SK-N-SH (cell line): Measurements from ENCODE around the gene DIAPH2. TPM values are rescaled to one million over a fixed set of nuclear protein-coding genes. Genes with fewer than 3 reads are reported as not detected.

ENCODE experiments used
- CTCF ChIA-PET: fragments of 300-600, 350-600 bp; formaldehyde crosslinking; extraction: SDS; loops from one replicate; lab custom pipeline; 2021; lab: Yijun Ruan, JAX
- POLR2A ChIA-PET: fragments of 350-600 bp; sonication (Branson Sonifier 250); formaldehyde crosslinking; extraction: SDS; loops from one replicate; lab custom pipeline; 2020; ENCODE audit warnings: antibody characterized with exemption, inconsistent platforms; lab: Yijun Ruan, JAX
- DNase-seq: peaks from one replicate; pipeline ENCODE4 v3.0.0; 2012
- H2AFZ ChIP-seq: fragments of 200-600 bp; sonication (generic); 2 replicates; pipeline ENCODE4 v1.8.1; 2016; ENCODE audit warnings: antibody characterized with exemption, mild to moderate bottlenecking, low read depth
- H3F3A ChIP-seq: fragments of 200-600 bp; sonication (generic); replicated peaks from 2 replicates; pipeline ENCODE3; 2016; ENCODE audit warnings: antibody characterized with exemption, mild to moderate bottlenecking; ENCODE audit not compliant: insufficient read depth
- H3K27ac ChIP-seq, 2 experiments: fragments of 200-500 bp in 1 of 2; fragments of 200-600 bp in 1 of 2; sonication (Bioruptor generic) in 1 of 2; sonication (generic), shearing (Covaris generic) in 1 of 2; 2 replicates each; pipeline versions ENCODE4 v1.5.1 to v1.6.1; 2014 to 2016; ENCODE audit warnings: low read depth in 2 of 2, inconsistent platforms in 1 of 2, low read length in 1 of 2, mild to moderate bottlenecking in 1 of 2, mixed read lengths in 1 of 2
- H3K27me3 ChIP-seq: fragments of 200-600 bp; sonication (generic), shearing (Covaris generic); 2 replicates; pipeline ENCODE4 v1.6.1; 2016; ENCODE audit warnings: mixed run types; ENCODE audit not compliant: insufficient read depth
- H3K36me3 ChIP-seq, 2 experiments: fragments of 200-500 bp in 1 of 2; fragments of 200-600 bp in 1 of 2; sonication (Bioruptor generic) in 1 of 2; sonication (generic) in 1 of 2; replicated peaks in 1 of 2; 2 replicates each; pipeline versions ENCODE3 to v1.5.1; 2014 to 2016; ENCODE audit warnings: low read length in 1 of 2, mild to moderate bottlenecking in 1 of 2; ENCODE audit not compliant: insufficient read depth in 2 of 2, control insufficient read depth in 1 of 2
- H3K4me1 ChIP-seq, 2 experiments: fragments of 200-500 bp in 1 of 2; fragments of 200-600 bp in 1 of 2; sonication (Bioruptor generic) in 1 of 2; sonication (generic), shearing (Covaris generic) in 1 of 2; 2 replicates each; pipeline versions ENCODE4 v1.5.1 to v1.6.1; 2014 to 2016; ENCODE audit warnings: low read depth in 1 of 2, low read length in 1 of 2, mixed run types in 1 of 2; ENCODE audit not compliant: insufficient read depth in 2 of 2, control insufficient read depth in 1 of 2
- H3K4me2 ChIP-seq: fragments of 200-600 bp; sonication (generic), shearing (Covaris generic); 2 replicates; pipeline ENCODE4 v1.6.1; 2017; ENCODE audit warnings: mixed run types
- H3K4me3 ChIP-seq, 2 experiments: fragments of 200-500 bp in 1 of 2; fragments of 200-600 bp in 1 of 2; sonication (Bioruptor generic) in 1 of 2; sonication (generic), shearing (Covaris generic) in 1 of 2; 2 replicates each; pipeline versions ENCODE4 v1.5.1 to v1.8.1; 2014 to 2016; ENCODE audit warnings: low read depth in 2 of 2, inconsistent platforms in 1 of 2, low read length in 1 of 2, mild to moderate bottlenecking in 1 of 2, mixed read lengths in 1 of 2, moderate library complexity in 1 of 2
- H3K79me2 ChIP-seq: fragments of 200-600 bp; sonication (generic); 2 replicates; pipeline ENCODE4 v1.8.1; 2017; ENCODE audit warnings: mild to moderate bottlenecking; ENCODE audit not compliant: insufficient read depth
- H3K9ac ChIP-seq: fragments of 200-600 bp; sonication (generic); 2 replicates; pipeline ENCODE4 v1.6.1; 2017; ENCODE audit warnings: mixed run types
- H3K9me2 ChIP-seq: fragments of 200-600 bp; sonication (generic); 2 replicates; pipeline ENCODE4 v1.6.1; 2017; ENCODE audit warnings: mixed run types
- H3K9me3 ChIP-seq: fragments of 200-600 bp; sonication (generic); 2 replicates; pipeline ENCODE4 v1.6.1; 2017; ENCODE audit warnings: mixed run types, mild to moderate bottlenecking, moderate library complexity
- H4K20me1 ChIP-seq: fragments of 200-600 bp; sonication (generic); 2 replicates; pipeline ENCODE4 v1.6.1; 2017; ENCODE audit warnings: mild to moderate bottlenecking, mixed run types; ENCODE audit not compliant: insufficient read depth
- CHD2 ChIP-seq: fragments of 150-350 bp; IDR thresholded peaks from 2 replicates; pipeline ENCODE4 v1.6.1; 2018; ENCODE audit warnings: low read length; ENCODE audit not compliant: partially characterized antibody
- ELF1 ChIP-seq: IDR thresholded peaks from 2 replicates; pipeline ENCODE4 v1.4.0; 2012
- EZH2phosphoT487 ChIP-seq: fragments of 200-600 bp; sonication (generic); IDR thresholded peaks from 2 replicates; pipeline ENCODE4 v1.6.1; 2017; ENCODE audit warnings: low read depth, mixed run types, mild to moderate bottlenecking, antibody characterized with exemption, moderate library complexity, borderline replicate concordance
- FOSL2 ChIP-seq: IDR thresholded peaks from 2 replicates; pipeline ENCODE4 v1.4.0; 2012; ENCODE audit warnings: low read depth, mild to moderate bottlenecking, moderate library complexity, borderline replicate concordance
- FOXJ3 ChIP-seq: sonication (generic); formaldehyde crosslinking; IDR thresholded peaks from 2 replicates; pipeline ENCODE4 v1.5.1; 2020; ENCODE audit warnings: mild to moderate bottlenecking, missing genetic modification reagents
- GABPA ChIP-seq: IDR thresholded peaks from 2 replicates; pipeline ENCODE4 v1.4.0; 2012; ENCODE audit warnings: low read depth, mild to moderate bottlenecking
- GATA2 ChIP-seq: sonication (generic); formaldehyde crosslinking; IDR thresholded peaks from 2 replicates; pipeline ENCODE4 v1.5.0; 2020; ENCODE audit warnings: mild to moderate bottlenecking, missing genetic modification reagents
- JUND ChIP-seq: IDR thresholded peaks from 2 replicates; pipeline ENCODE4 v1.4.0; 2012
- MXI1 ChIP-seq: IDR thresholded peaks from 2 replicates; pipeline ENCODE4 v1.6.1; 2012; ENCODE audit warnings: mild to moderate bottlenecking, low read depth, low read length, improper control_type of control experiment
- NRF1 ChIP-seq: IDR thresholded peaks from 2 replicates; pipeline ENCODE4 v1.6.1; 2012; ENCODE audit warnings: low read depth, mild to moderate bottlenecking, low read length
- POLR2AphosphoS5 ChIP-seq: IDR thresholded peaks from 2 replicates; pipeline ENCODE4 v1.6.1; 2012; ENCODE audit warnings: low read depth, low read length
- REST ChIP-seq: IDR thresholded peaks from 2 replicates; pipeline ENCODE4 v1.6.1; 2012; ENCODE audit warnings: mild to moderate bottlenecking, low read depth, low read length, moderate library complexity
- RXRA ChIP-seq: IDR thresholded peaks from 2 replicates; pipeline ENCODE4 v1.4.0; 2012; ENCODE audit warnings: low read depth, mild to moderate bottlenecking, borderline replicate concordance
- SIN3A ChIP-seq: IDR thresholded peaks from 2 replicates; pipeline ENCODE4 v1.6.1; 2012; ENCODE audit warnings: low read depth, mild to moderate bottlenecking, low read length, moderate library complexity, borderline replicate concordance
- SMC3 ChIP-seq: IDR thresholded peaks from 2 replicates; pipeline ENCODE4 v1.6.1; 2012; ENCODE audit warnings: low read depth, low read length, improper control_type of control experiment
- TAF1 ChIP-seq: IDR thresholded peaks from 2 replicates; pipeline ENCODE4 v1.6.1; 2012; ENCODE audit warnings: low read depth, mild to moderate bottlenecking, low read length, moderate library complexity, borderline replicate concordance
- TCF12 ChIP-seq: IDR thresholded peaks from 2 replicates; pipeline ENCODE4 v1.4.0; 2012
- USF1 ChIP-seq: IDR thresholded peaks from 2 replicates; pipeline ENCODE4 v1.4.0; 2012; ENCODE audit warnings: low read depth, borderline replicate concordance
- USF2 ChIP-seq: fragments of 150-350 bp; IDR thresholded peaks from 2 replicates; pipeline ENCODE4 v1.6.1; 2017; ENCODE audit warnings: antibody characterized with exemption, low read length, low read depth, borderline replicate concordance
- YY1 ChIP-seq: IDR thresholded peaks from 2 replicates; pipeline ENCODE4 v1.4.0; 2012; ENCODE audit warnings: low read depth, mild to moderate bottlenecking
- ZBTB33 ChIP-seq: IDR thresholded peaks from 2 replicates; pipeline ENCODE4 v1.4.0; 2012; ENCODE audit warnings: low read depth, borderline replicate concordance
- WGBS: methylation state at CpG from one replicate; pipeline ENCODE4 v1.1.6; 2017; ENCODE audit warnings: low lambda C conversion rate; 5-methylcytosine and 5-hydroxymethylcytosine counted together
- polyA plus RNA-seq, 3 experiments: library from polyadenylated mRNA; depleted of rRNA; stranded (reverse); fragments of >200 nt; gene quantifications; 2 replicates each; pipeline ENCODE4 v1.2.3, GENCODE V29; 2012

The DIAPH2 gene
- polyA plus RNA-seq, 1 of the 3 experiments (the other 2 are of a cell fraction) = 1.1 TPM

GRCh38 chrX:96655947-96656623 lies 28.6 kb upstream of the DIAPH2 start:
- ChIA-PET CTCF (interaction anchor here (0.6 to 1.4 kb wide), 3 partner anchors 13 to 95 kb away, joined by 3 read pairs; no protein-coding TSS in a partner anchor), POLR2A (no interaction called here)
- DNase-seq = no peak
- WGBS = 31% methylated on average over 12 of the region's 20 CpGs
- H4K20me1 ChIP-seq = no peaks in the 10 kb centered on the region
- TF ChIP-seq USF2 = no peak
- no peak for TF ChIP-seq MXI1
- TF ChIP-seq POLR2AphosphoS5 = no peak
- H3K4me2 ChIP-seq = no peak overlapping the region
- H3F3A ChIP-seq = no peaks in the 10 kb centered on the region
- no peak overlapping the region for H2AFZ ChIP-seq
- H3K4me1 ChIP-seq = no peaks in the 10 kb centered on the region
- H3K4me3 ChIP-seq = no peak overlapping the region
- H3K9me3 ChIP-seq = no peaks in the 10 kb centered on the region
- H3K79me2 ChIP-seq = no peaks in the 10 kb centered on the region
- H3K27me3 ChIP-seq = peaks cover 4% of the 10 kb centered on the region; the same call in 1 of the 2 replicates
- no peaks in the 10 kb centered on the region for H3K9me2 ChIP-seq
- no peak overlapping the region for H3K9ac ChIP-seq
- no peaks in the 10 kb centered on the region for H3K36me3 ChIP-seq
- no peak overlapping the region for H3K27ac ChIP-seq

- peaks cover 0 to 2% of the 10 kb centered on the region in 2 experiments; a peak in 1 of 4 replicates for H3K4me1 ChIP-seq
- H3K27ac ChIP-seq = no peak overlapping the region
- H3F3A ChIP-seq = no peaks in the 10 kb centered on the region
- no peaks in the 10 kb centered on the region for H3K9me2 ChIP-seq
- no peak overlapping the region for H3K4me3 ChIP-seq
- DNase-seq = no peak
- no peak overlapping the region for H2AFZ ChIP-seq
- no peaks in the 10 kb centered on the region for H3K36me3 ChIP-seq
- H4K20me1 ChIP-seq = no peaks in the 10 kb centered on the region
- H3K4me2 ChIP-seq = no peak overlapping the region
- H3K79me2 ChIP-seq = peaks cover 11% of the 10 kb centered on the region; the same call in 1 of the 2 replicates
- no peak for TF ChIP-seq SIN3A
- TF ChIP-seq NRF1 = no peak
- TF ChIP-seq YY1 = no peak
- TF ChIP-seq SMC3 = no peak
- TF ChIP-seq ZBTB33 = no peak
- TF ChIP-seq ELF1 = no peak
- TF ChIP-seq EZH2phosphoT487 = no peak
- no peak for TF ChIP-seq GABPA
- no peak for TF ChIP-seq CHD2
- no peak for TF ChIP-seq FOSL2
- no peak for TF ChIP-seq JUND
- TF ChIP-seq REST = no peak
- TF ChIP-seq RXRA = no peak
- TF ChIP-seq FOXJ3 (CRISPR knock-in tag) = no peak
- TF ChIP-seq USF1 = no peak
- no peak for TF ChIP-seq TCF12
- no peak for TF ChIP-seq TAF1
- TF ChIP-seq GATA2 = no peak
- no peak for TF ChIP-seq MXI1
- WGBS = 72% methylated on average over 4 of the region's 4 CpGs
- H3K27me3 ChIP-seq = no peaks in the 10 kb centered on the region
- POLR2A ChIA-PET = no interaction called here
- H3K9me3 ChIP-seq = no peaks in the 10 kb centered on the region
- CTCF ChIA-PET = no interaction called here
- H3K9ac ChIP-seq = no peak overlapping the region
Observed at GRCh38 chrX:96682516-96682915, 2.1 kb upstream of the DIAPH2 start.
